Fibroblast of mammary gland (primary cell): ENCODE results near the gene KRTAP10-1.
"Not testable (repeated sequence)": the region's sequence is repeated elsewhere in the genome, so short reads cannot be mapped to it uniquely, and the experiment has no call there.

Experiments used
- DNase-seq: peaks from one replicate; pipeline ENCODE4 v3.0.0-alpha.2; 2010; ENCODE audit warnings: low read depth
- H3K4me3 ChIP-seq: 2 replicates; pipeline ENCODE4 v1.5.1; 2011; ENCODE audit warnings: low read depth, mild to moderate bottlenecking, low read length, moderate library complexity; ENCODE audit not compliant: control insufficient read depth
- CTCF ChIP-seq: conservative IDR thresholded peaks from 2 replicates; pipeline ENCODE4 v1.5.1; 2011; ENCODE audit warnings: low read depth, low read length, inconsistent platforms; ENCODE audit not compliant: control insufficient read depth, insufficient read depth

KRTAP10-1 gene

GRCh38 chr21:44505673-44506278 is 34.2 kb downstream of the KRTAP10-1 start:
- DNase-seq: no peak
- no peak for TF ChIP-seq CTCF
- no peak overlapping the region for H3K4me3 ChIP-seq

- DNase-seq: no peak
- TF ChIP-seq CTCF: no peak
- no peak overlapping the region for H3K4me3 ChIP-seq
Measured at GRCh38 chr21:44503901-44504399, 36.0 kb downstream of the KRTAP10-1 start.

GRCh38 chr21:44503006-44503889 is 36.7 kb downstream of the KRTAP10-1 start:
- H3K4me3 ChIP-seq, DNase-seq: not testable (repeated sequence)

- no peak for DNase-seq
- TF ChIP-seq CTCF: no peak
- no peak overlapping the region for H3K4me3 ChIP-seq
Measured at GRCh38 chr21:44502171-44502958, 37.6 kb downstream of the KRTAP10-1 start.

GRCh38 chr21:44500111-44500510 is 39.9 kb downstream of the KRTAP10-1 start:
- no peak overlapping the region for H3K4me3 ChIP-seq
- no peak for DNase-seq
- no peak for TF ChIP-seq CTCF

- no peak overlapping the region for H3K4me3 ChIP-seq
- DNase-seq: no peak
Measured at GRCh38 chr21:44499631-44500030, 40.4 kb downstream of the KRTAP10-1 start.

More at GRCh38 chr21:44499631-44500030, 40.4 kb downstream of the KRTAP10-1 start:
- TF ChIP-seq CTCF: no peak
